NCI-H526 treated with DMSO at 0.1 percent for 48 hours (cell line): ENCODE measurements around the gene KCNQ1.

Experiments
- DNase-seq: peaks from one replicate; lab custom pipeline; 2025; lab: John Stamatoyannopoulos, UW

Gene KCNQ1

DNA sequence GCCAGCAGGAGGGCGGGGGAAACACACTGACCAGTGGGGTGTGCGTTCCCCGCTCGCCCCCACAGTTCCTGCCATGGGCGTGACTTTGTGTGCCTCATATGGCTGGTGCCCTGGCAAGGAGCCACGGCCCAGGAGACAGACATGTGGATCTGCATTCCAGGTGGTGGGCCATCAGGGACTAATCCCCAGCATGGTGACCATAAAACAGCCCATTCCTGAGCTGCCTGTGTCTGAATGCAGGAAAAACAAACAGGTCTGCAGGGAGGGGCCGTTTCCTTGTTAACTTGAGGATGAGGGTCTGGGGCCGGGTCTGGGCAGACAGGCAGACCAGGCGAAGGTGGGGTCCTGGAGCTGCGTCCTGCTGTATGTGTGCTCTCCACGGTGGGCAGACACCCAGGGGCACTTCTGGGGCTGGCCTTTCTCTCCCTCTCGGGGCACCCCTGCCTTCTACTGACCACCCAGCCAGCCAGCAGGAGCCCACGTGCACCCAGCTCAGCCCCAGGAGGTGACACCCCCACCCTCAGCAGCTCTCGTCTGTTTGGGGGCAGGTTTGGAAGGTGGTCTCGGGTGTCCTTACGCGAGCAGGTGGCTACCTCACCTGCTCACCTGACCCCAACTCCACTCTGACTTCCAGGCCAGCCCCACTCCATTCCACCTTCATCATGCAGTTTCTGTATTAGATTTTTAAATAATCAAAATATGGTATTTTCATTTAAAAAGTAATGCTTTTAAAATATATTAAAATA lies 134.7 kb downstream of the KCNQ1 start:
- DNase-seq = no peak

DNA sequence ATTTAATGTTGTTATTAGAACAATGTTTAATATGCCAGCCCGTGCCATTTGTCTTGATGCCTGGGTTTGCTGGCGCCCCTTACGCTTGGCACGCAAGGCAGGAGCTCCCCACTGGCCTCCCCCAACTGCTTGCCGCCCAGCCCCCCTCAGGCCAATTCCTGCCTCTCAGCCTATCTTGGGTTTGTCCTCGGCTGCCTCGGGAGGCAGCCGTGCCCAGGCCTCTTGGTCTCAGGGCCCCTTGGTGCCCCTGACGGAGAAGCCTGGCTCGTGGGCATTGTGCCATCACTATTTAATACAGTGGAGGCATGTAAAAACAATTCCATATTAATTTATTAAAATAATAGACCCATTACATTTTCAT lies 135.2 kb downstream of the KCNQ1 start:
- DNase-seq = no peak

DNA sequence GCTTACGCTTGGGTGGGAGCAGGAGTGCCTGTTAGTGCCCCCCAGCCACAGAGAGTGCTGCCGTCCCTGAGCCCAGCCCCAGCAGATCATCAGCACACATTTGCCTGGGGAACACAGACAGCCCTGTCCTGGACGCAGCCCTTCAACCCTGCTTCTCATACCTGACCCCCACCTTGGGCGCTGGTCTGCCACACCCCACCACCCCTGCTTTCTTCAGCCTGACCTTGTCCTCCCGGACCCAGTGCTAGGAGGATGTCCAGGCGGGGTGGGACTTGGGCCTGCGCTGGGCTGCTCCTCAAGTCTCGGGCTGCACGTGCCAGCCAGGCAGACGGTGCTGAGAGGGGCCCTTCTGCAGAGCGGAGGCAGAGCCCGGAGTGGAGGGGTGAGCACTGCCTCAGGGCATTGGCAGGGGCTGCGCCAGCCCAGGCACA lies 135.8 kb downstream of the KCNQ1 start:
- DNase-seq = no peak

DNA sequence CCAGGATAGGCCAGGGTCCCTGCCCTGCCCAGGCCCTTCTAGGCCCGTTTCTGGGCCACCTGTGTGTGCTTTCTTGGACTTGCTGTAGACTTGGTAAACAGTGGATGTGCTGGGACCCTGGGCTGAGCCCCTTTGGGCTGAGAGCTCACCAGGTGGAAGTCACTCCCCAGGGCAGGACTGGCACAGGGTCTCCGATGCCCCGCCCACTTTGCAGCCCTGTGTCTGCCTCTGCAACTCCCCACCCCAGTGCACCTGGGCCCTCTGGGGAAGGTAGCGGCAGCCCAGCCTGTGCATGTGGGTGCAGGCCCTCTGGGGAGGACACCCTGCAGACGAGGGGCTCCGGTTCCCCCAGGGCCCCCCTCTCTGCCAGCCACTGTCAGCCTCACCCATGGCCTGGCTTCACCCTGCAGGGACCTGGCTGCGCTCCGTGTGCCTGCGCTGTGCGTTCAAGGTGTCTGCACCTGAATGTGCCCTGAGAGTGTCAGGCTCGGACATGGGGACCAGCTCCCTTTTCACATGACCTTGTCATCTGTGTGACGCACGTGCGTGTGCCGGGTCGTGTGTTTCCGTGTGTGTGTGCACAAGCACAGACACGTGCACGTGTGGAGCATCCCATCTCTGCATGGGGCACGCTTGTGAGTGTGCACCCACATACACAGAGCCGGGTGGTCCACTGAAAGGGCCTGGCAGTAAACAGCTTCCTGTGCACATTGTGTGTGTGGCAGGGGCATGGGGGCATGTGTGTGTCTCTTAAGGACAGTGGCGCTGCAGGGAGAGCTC lies 136.5 kb downstream of the KCNQ1 start:
- no peak for DNase-seq

DNA sequence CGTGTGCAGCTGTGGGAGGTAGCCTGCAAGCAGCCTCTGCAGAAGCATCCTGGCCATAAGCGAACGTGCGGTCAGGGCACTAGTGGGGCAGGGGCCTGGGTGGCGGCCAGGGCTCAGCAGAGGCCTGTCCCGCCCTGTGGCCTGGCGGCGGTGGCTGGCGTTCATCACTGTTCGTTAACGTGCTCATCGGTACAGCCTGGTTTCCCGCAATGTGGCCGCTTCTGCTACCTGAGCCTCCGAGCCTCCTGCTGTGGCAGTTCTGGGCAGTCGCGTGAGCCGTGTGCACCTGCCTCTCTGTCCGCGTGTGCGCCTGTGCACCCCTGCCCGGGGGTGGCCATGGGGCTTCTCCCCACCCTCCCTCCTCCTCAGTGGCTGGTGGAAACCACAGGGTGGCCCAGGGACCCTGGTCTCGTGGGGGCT lies 137.1 kb downstream of the KCNQ1 start:
- DNase-seq = no peak

DNA sequence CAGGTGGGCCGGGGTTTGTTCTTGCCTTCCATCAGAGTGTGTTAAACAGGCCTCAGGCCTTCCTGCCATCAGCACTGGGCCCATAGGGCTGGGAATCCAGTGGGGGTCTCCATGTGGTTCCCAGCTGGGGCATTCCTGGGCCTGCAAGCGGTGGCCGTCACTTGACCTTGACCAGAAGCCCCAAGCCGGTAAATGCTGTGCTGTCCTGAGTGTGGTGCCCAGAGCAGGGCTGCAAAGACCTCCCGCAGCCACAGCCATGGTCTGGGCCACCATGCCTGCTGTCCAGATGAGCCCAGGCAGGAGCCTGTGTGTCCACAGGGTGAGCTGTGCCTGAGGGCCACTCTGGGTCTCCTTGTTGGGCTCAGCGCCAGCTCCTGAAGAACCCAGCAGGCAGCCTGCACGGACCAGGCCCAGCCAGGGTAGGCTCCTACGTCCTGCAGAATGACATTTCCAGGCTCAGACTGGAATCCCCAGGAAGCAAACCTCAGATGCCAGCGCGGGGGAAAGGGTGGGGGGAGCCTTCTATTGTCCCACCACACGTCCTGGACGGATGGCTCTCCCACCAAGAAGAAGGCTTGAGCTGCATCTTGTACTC lies 137.6 kb downstream of the KCNQ1 start:
- no peak for DNase-seq

DNA sequence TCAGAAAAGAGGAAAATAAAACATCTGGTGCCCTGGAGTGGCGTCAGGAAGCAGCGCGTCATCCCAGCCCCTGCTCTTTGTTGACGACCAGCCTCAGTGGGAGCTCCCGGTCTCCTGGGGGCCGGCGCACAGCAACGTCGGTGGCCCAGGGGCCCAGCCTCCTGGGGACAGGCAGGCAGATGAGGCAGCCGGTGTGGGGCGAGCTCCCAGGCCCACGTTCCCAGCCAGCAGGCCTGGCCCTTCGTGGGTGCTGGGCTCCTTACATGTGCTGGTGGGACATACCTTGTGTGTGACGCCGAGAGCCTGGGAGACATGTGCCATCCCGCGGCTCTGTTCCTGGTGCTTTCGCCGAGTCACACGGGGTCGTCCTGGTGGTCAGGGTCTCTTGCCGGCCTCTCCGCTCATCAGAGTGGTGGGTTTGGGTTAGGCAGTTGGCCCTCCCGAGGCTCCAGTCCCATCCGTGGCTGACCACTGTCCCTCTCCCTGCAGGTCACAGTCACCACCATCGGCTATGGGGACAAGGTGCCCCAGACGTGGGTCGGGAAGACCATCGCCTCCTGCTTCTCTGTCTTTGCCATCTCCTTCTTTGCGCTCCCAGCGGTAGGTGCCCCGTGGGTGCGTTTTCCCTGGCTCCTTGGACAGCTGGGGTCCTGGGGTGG lies 138.3 kb downstream of the KCNQ1 start:
- DNase-seq = no peak

DNA sequence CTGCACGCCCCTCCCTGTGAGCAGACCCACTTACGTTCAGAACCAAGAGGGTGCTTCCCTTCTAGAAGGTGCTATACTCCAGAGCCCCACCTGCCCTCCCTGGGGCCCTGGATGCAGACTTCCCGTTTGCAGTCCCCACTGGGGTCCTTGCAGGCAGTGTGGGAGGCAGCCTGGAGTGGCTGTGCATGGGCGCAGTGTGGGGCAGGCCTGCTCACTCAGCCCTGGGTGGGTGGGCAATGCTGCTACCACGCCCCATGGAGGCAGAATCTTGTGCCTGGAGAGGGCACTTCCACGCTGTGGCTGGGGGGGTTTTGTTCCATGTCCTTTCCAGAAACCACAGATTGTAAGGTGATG lies 138.8 kb downstream of the KCNQ1 start:
- no peak for DNase-seq

DNA sequence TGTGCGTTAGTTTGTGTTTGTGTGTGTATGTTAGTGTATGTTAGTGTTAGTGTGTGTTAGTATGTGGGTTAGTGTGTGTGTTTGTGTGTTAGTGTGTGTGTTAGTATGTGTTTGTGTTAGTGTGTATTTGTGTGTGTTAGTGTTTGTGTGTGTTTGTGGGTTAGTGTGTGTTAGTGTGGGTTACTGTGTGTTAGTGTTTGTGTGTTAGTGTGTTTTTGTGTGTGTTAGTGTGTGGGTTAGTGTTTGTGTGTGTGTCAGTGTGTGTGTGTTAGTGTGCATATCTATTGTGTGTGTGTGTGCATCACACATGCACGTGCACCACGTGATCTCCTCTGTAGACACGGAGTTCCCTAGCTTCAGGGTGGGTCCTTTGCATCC lies 139.6 kb downstream of the KCNQ1 start:
- DNase-seq = no peak

DNA sequence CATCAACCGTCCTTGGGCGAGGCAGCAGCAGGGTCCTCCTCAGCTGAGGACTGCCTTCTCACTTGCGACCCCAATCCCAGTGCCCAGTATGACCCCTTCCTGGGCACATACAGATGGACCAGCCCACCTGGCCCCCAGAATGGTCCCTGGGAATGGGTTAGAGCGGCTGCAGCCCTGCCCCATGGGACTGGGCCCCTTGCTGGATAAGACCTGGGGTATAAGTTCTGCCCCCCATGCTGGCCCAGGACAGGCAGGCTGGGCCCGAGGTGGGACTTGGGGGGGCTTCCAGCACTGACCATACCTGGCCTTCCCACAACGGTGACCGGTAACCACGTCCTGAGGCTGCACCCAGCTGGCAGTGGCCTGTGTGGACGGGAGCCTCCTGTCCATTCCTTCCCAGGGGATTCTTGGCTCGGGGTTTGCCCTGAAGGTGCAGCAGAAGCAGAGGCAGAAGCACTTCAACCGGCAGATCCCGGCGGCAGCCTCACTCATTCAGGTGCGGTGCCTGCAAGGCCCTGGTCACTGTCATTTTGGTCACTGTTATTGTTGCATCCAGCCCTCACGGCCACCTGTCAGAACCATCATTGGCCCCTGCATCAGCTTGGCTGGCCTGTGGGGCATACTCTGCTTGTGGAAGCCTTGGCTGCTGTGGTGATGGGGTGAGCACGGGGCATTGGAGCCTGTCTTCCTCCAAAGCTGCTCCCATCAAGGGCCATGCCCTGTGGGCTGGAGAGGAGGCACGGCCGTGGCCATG lies 140.2 kb downstream of the KCNQ1 start:
- no peak for DNase-seq

DNA sequence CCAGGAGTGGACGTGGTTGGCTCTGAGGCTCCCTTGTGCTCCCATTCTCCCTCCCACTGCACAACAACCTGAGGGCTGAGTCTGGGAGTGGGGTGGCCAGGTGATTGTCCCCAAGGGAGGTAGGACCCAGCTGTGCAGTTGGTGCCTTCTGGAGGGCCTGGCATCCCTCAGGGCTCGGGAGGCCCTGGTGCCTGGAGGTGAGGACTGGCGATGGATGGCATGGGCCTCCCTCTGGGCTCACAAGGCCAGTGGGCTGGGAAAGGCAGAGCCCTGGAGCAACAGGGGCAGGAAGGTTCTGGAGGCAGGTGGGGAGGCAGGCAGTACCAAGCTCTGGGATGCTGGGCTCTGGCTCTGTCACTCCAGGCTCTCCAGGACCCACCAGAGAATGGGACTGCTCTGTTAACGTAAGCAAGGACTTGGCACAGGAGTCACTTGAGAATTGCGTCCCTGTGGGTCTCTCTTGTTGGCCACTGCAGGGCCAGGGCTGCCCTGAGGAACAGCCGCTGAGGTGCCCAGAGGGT lies 140.8 kb downstream of the KCNQ1 start:
- no peak for DNase-seq

DNA sequence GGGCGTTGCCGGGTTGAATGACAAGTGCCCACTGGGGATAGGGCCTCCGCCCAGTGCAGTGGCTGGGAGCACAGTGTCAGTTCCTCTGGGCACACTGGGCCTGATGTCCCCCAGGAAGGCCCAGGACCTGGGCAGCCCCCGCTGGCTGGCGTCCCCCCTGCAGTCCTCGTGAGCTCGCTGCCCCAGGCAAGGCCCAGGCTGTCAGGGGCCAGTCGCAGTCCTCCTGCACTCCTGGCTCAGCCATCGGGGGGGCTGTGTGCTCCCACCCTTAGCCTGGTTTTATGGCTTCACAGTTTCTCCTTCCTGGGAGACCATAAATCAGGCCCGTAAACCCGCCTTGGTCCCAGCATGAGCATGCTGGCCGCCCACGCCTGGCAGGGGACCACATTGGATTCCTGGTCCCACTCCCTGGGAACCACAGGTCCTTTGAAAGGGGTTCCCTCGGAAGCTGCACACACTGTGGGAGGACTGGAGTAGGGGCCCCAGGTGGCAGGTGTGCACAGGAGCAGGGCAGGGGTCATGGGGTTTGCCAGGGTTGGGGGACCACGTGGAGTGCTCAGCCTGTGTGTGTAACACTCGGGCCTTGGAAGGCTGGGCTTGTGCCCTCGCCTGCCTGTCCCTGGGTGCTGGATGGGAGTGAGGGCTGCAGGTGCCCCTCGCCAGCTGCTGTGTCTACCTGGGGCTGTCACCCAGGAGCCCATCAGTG lies 141.4 kb downstream of the KCNQ1 start:
- no peak for DNase-seq

DNA sequence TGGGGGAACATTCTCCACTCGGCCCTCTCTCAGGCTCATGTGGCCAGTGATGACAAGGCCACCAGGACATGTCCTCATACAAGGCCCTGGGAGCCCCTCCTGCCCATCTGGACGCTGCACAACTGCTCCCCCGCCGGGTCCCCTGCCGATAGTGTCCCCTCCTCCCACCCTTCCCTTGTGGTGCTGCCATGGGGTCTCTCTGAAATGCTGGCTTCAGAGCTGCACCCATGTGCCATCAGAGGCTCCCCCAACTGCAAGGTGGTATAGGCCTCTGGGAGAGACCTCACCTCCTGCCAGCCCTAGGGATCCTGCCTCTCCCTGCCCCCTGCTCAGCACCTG lies 142.0 kb downstream of the KCNQ1 start:
- no peak for DNase-seq

DNA sequence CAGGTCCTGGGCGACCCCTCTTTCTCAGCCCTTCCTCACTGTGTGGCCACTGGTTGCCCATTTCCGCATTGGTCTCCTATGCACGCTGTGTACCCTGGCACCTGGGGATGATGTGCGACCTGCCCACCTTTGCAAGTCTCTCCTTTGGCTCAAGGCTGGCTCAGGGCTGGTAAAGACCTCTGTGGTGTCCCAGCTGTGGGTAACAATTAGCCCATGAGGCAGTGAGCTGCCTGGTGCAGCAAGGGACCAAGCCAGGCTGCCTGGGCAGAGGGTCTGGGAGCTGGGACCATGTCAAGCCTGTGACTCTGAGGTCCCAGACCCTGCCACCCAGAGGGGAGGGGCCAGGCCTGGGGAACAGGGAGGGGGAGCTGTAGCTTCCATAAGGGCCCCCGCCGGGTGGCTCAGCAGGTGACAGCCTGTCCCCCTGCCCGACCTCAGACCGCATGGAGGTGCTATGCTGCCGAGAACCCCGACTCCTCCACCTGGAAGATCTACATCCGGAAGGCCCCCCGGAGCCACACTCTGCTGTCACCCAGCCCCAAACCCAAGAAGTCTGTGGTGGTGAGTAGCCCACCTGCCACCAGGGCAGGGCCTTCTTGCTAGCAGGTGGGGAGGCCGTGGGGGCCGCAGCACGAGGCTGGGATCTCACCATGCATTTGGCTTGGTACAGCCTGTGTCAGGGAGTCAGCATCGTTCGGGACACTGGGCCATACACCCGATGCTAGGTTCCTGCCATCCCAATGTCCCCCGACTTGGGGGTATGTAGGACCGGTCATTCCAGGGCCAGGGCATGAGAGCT lies 142.5 kb downstream of the KCNQ1 start:
- DNase-seq = no peak

DNA sequence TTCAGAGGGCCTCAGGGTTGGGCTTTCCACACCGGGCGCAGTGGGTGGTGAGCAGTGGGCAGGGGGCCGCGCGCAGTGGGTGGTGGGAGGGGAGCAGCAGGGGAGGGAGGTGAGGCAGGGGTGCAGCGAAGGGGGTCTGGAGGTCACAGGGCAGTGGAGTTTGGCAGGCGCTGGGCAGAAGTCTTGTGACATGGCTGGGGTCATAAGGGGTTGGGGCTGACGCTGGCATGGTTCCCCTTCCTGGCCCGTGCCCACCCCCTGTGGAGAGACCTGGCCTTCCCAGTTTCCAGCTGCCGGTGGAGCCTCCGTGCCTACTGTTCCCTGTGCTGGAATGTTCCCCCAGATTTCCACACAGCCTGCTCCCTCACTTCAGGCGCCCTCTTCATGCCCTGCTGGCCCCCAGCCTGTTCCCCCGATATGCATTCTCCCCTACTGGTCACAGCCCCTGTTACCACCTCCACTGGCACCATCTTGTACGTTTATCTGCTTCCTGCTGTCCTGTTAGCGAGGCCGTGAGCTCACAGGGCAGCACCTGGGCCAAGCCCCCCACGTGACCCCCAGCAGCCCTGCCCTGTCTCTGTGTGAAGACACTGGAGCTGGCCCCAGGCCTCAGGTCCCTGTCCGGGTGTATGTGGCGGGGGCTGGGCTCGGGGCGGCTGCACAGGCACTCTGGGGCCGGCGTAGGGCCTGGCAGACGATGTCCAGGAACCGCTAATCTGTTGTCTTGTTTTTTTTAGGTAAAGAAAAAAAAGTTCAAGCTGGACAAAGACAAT lies 143.4 kb downstream of the KCNQ1 start:
- DNase-seq = no peak

DNA sequence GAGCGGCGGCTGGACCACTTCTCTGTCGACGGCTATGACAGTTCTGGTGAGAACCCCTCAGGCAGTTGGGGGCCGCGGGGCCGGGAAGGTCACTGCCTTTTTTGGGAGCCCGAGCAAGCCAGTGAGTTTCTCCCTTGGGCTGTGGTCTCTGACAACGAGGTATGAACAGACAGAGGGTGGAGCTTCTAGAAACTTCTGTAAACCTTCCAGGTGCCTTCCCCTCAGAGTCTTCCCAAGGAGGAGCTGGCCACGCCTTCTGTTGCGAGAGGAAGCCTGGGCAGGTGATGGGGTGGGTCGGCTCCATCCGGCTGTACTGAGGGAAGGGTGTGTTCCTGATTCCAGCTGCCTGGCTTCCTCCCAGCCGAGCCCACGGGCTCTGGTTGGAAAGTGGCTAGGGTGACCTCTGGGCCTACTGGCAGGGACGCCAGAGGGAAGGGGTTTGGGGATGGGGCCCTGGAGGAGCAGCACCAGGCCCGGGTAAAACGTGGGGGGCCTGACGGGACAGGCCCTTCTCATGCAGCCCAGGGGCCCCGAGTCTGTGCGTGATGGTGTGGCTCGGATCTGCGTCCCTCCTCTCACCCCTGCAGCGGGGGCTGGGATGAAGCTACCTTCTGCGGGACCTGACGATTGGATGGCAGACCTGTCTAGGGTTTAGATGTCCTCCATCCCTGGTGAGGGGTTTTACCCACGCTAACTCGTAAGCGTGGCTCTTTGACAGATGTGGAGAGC lies 144.2 kb downstream of the KCNQ1 start:
- DNase-seq = no peak

DNA sequence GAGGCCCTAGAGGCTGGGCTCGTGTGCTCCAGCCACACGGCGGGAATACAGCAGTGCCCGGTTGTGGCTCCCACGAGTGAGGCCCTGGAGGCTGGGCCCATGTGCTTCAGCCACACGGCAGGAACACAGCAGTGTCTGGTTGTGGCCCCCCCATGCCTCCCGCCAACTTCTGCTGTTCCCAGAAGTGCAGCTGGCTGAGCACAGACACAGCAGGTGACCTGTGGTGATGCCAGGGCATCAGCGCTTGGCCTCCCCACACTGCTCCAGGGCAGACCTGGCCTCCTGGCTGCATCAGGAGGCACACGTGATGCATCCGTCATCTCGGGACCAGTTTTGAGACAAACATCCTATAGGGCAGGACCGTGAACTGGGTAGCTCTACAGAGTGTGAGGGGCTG lies 144.7 kb downstream of the KCNQ1 start:
- no peak for DNase-seq

DNA sequence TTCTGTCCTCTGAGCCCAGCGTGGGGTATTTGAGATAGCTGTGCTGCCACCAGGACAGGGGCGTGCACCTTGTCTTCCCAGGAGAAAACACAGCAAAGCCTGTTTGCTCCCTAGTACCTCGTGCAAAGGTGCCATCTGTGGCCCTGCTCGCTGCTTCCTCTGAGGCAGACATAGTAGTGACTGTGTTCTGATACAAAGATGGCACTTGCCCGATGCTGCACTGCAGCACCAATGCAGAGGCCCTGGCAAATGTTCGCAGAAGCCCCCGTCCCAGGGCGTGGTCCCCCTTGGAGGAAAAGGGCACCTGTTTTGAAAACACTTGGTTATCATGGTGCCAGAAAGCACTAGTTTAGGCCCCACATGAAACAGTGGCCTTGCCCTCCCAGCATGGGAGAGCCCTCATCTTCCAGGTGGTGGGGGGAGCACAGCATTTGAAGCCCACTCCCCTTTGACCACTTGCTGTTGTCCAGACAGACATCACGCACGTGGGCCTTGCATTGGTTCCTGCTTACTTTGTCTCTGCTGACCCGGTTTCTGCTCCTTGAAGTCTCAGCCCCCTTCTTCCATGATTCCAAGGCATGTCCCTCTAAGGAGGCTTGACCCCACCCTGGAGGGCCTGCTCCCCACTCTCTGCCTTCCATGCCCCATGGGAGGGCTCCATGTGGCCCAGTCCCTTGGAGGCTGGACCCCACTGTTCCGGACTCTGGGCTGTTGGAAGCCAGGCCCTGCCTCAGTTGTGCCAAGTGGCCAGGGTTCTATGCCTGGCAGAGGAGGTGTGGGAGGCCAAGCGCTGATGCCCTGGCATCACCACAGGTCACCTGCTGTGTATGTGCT lies 145.5 kb downstream of the KCNQ1 start:
- no peak for DNase-seq
